Tibial nerve (tissue), 3 donors: ENCODE data around the gene APOBEC3B.

ENCODE experiments used
- POLR2A ChIP-seq, 2 donors: fragments of 450-650 bp; IDR thresholded peaks; one replicate each; pipeline ENCODE4 v1.6.1; 2017; ENCODE audit warnings: antibody characterized with exemption in 2 of 2, mild to moderate bottlenecking in 2 of 2, moderate library complexity in 2 of 2
- TF ChIP-seq, protein P1 (sequence below), 5 experiments: fragments of 200-600 bp in 3 of 5; fragments of 450-650 bp in 2 of 5; sonication (generic) in 3 of 5; IDR thresholded peaks; one replicate each; pipeline ENCODE4 v1.5.1; 2016 to 2019; ENCODE audit warnings: antibody characterized with exemption in 5 of 5, mild to moderate bottlenecking in 3 of 5, moderate library complexity in 2 of 5

DNA sequence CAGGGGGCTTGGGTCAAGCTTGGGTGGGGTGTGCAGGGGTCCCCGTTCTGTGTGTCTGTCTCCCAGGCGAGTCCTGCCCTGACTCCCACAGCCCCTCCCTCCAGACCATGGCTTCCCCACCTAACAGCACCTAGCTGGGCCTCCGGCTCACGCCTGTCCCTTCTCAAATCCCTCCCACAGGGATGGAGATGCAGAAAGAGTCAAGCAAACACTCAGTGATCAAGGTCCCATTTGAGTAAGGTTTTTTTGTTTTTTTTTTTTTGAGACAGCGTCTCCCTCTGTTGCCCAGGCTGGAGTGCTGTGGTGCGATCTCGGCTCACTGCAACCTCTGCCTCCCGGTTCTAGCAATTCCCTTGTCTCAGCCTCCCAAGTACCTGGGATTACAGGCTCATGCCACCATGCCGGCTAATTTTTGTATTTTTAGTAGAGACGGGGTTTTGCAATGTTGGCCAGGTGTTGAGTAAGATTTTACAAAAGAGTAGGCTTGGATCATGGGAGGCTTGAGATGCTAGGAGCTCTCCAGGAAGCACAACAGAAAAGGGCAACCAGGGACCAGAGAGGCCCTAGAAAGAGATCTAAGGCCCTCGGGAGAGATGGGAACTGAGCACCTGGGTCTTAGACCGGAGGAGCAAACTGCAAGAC, 44.5 kb downstream of the APOBEC3B start:
- TF ChIP-seq, protein P1, sequence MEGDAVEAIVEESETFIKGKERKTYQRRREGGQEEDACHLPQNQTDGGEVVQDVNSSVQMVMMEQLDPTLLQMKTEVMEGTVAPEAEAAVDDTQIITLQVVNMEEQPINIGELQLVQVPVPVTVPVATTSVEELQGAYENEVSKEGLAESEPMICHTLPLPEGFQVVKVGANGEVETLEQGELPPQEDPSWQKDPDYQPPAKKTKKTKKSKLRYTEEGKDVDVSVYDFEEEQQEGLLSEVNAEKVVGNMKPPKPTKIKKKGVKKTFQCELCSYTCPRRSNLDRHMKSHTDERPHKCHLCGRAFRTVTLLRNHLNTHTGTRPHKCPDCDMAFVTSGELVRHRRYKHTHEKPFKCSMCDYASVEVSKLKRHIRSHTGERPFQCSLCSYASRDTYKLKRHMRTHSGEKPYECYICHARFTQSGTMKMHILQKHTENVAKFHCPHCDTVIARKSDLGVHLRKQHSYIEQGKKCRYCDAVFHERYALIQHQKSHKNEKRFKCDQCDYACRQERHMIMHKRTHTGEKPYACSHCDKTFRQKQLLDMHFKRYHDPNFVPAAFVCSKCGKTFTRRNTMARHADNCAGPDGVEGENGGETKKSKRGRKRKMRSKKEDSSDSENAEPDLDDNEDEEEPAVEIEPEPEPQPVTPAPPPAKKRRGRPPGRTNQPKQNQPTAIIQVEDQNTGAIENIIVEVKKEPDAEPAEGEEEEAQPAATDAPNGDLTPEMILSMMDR (IDR thresholded peaks at IDR 0.05) = no peak
- no peak for TF ChIP-seq POLR2A (IDR thresholded peaks at IDR 0.05)
